Measurements from ENCODE around the gene SLC29A3. TPM values are rescaled to one million over a fixed set of nuclear protein-coding genes. Genes with fewer than 3 reads are reported as not detected.
A peak's percentile ranks its signal among the peaks of the same experiment; 100 is the strongest.

SLC29A3 gene
- total RNA-seq, 2 donors from 2014 or later: 4.1 to 6.7 TPM

- intact Hi-C loops (cut with DNase I, micrococcal nuclease): loop anchor here in 1 of 2 donors (5.0 kb wide), 1 partner anchor 74 kb away; no protein-coding TSS in a partner anchor
- no peak for ATAC-seq
Measured at GRCh38 chr10:71281646-71282322, 37.3 kb upstream of the SLC29A3 start.

DNA sequence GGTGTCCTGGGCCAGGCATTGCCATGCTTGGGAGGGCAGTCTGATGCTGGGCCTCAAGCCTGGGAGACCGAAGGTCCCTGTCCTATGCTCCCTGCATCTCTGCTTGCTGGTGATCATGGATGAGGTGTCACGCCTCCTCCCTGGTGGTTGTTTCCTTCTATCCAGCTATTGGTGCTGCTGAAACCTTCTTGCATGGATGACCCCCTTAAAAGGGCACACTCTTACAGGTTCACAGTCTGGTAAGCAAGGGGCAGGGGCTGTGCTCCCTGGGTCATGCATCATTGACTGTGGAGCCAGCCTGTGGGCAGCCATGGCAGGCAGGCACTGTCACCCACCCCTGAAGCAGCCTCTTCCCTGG, 36.8 kb upstream of the SLC29A3 start:
- ATAC-seq: no peak
- intact Hi-C loops (cut with DNase I, micrococcal nuclease): loop anchor here in 1 of 2 donors (5.0 kb wide), 1 partner anchor 75 kb away; no protein-coding TSS in a partner anchor
- no peak for DNase-seq

More at GRCh38 chr10:71281646-71282322, 37.3 kb upstream of the SLC29A3 start:
- no peak for DNase-seq

- DNase-seq: no peak
- intact Hi-C loops (cut with DNase I, micrococcal nuclease): loop anchor here in 1 of 2 donors (5.0 kb wide), 1 partner anchor 76 kb away; no protein-coding TSS in a partner anchor
- no peak for ATAC-seq
Measured at GRCh38 chr10:71283410-71283809, 35.6 kb upstream of the SLC29A3 start.

GRCh38 chr10:71283876-71284275, 35.2 kb upstream of the SLC29A3 start:
- ATAC-seq: no peak
- no peak for DNase-seq
- intact Hi-C loops (cut with DNase I, micrococcal nuclease): loop anchor here in 1 of 2 donors (5.0 kb wide), 1 partner anchor 77 kb away; no protein-coding TSS in a partner anchor

DNA sequence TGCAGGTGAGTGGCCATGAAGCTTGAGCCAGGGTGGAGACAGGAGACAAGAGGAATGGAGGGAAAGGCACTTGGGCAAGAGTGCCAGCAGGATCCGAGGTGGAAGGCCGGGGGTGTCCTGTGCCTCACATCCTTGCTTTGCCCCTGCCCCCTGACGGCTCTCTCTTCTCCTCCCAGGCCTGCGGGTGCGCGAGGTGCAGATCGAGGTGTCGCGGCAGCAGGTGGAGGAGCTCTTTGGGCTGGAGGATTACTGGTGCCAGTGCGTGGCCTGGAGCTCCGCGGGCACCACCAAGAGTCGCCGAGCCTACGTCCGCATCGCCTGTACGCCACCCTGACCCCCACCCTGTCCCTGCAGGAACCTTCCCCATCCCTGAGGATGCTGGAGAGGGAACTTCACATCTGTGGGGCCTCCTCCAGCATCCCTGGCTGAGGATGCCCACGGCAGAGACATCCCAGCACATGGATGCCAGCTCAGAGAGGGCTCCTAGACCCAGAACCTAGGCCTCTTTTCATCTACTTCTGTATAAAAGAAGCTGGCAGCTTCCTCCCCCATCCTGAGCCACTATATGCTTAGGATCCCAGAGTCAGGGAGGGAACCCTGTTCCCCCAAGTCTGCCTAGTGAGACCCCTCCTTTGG, 34.4 kb upstream of the SLC29A3 start:
- intact Hi-C loops (cut with DNase I, micrococcal nuclease): loop anchor here in 1 of 2 donors (5.0 kb wide), 2 partner anchors 77 to 382 kb away; no protein-coding TSS in a partner anchor
- peak; percentile 27 for ATAC-seq

DNA sequence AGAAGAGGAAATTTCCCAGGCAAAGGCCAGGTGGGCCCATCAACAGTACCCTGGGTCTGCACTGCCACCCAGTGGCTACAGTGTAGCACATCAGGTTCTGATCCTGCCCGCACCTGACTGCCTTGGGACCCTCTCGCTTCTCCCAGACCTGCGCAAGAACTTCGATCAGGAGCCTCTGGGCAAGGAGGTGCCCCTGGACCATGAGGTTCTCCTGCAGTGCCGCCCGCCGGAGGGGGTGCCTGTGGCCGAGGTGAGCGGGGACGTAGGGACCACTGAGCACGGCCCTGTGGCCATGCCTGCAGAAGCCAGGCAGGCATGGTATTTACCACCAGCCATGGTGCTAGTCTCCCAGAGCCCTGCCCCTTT, 33.9 kb upstream of the SLC29A3 start:
- peak; percentile 76 for ATAC-seq
- intact Hi-C loops (cut with DNase I, micrococcal nuclease): loop anchor here in 1 of 2 donors (5.0 kb wide), 1 partner anchor 383 kb away; no protein-coding TSS in a partner anchor
- peak in 1 of 2 donors; percentile 48 for DNase-seq

More for the DNA sequence above, 34.4 kb upstream of the SLC29A3 start:
- no peak for DNase-seq

DNA sequence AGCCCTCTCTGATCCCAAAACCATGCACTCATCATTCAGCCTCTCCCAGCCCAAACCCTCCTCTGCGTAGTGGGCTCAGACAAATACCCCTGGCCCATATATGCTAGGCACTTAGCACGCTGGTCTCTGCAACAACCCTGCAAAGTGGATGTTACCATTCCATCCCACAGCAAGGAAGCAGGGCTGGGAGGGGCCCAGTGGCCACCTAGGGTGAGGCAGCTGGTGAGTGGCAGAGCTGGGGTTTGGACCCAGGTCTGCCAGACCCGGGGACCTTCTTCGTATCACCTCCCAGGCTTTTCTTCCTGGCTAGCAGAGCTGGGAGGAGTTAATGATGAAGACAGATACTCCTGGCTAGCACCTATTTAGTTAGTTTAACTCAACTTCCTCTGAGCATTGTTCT, 33.1 kb upstream of the SLC29A3 start:
- ATAC-seq (no peak), DNase-seq (no peak)
- intact Hi-C loops (cut with DNase I, micrococcal nuclease): loop anchor here in 1 of 2 donors (5.0 kb wide), 1 partner anchor 384 kb away; no protein-coding TSS in a partner anchor

- DNase-seq: no peak
- ATAC-seq: no peak
- intact Hi-C loops (cut with DNase I, micrococcal nuclease): loop anchor here in 1 of 2 donors (5.0 kb wide), 1 partner anchor 384 kb away; no protein-coding TSS in a partner anchor
Measured at GRCh38 chr10:71286521-71287294, 32.4 kb upstream of the SLC29A3 start.

GRCh38 chr10:71287456-71287855, 31.6 kb upstream of the SLC29A3 start:
- DNase-seq: no peak
- ATAC-seq: no peak
- intact Hi-C loops (cut with DNase I, micrococcal nuclease): loop anchor here in 1 of 2 donors (5.0 kb wide), 1 partner anchor 385 kb away; no protein-coding TSS in a partner anchor

GRCh38 chr10:71288461-71288860, 30.6 kb upstream of the SLC29A3 start:
- DNase-seq (no peak), ATAC-seq (no peak)
- intact Hi-C loops (cut with DNase I, micrococcal nuclease): loop anchor here in 1 of 2 donors (5.0 kb wide), 1 partner anchor 386 kb away; no protein-coding TSS in a partner anchor

- ATAC-seq: no peak
- intact Hi-C loops (cut with DNase I, micrococcal nuclease): loop anchor here in 1 of 2 donors (5.0 kb wide), 1 partner anchor 387 kb away; no protein-coding TSS in a partner anchor
- DNase-seq: no peak
Measured at GRCh38 chr10:71289421-71290130, 29.5 kb upstream of the SLC29A3 start.

GRCh38 chr10:71290331-71290730, 28.7 kb upstream of the SLC29A3 start:
- DNase-seq (no peak), ATAC-seq (no peak)
- intact Hi-C loops (cut with DNase I, micrococcal nuclease): no loop called here

GRCh38 chr10:71290806-71291527, 28.1 kb upstream of the SLC29A3 start:
- intact Hi-C loops (cut with DNase I, micrococcal nuclease): no loop called here
- DNase-seq: no peak
- ATAC-seq: no peak

GRCh38 chr10:71291528-71291900, 27.5 kb upstream of the SLC29A3 start:
- no peak for ATAC-seq
- intact Hi-C loops (cut with DNase I, micrococcal nuclease): no loop called here
- DNase-seq: no peak

GRCh38 chr10:71292624-71293445, 26.2 kb upstream of the SLC29A3 start:
- ATAC-seq: no peak
- intact Hi-C loops (cut with DNase I, micrococcal nuclease): no loop called here
- DNase-seq: no peak

GRCh38 chr10:71293446-71294084, 25.5 kb upstream of the SLC29A3 start:
- DNase-seq (peak; percentile 64 to 68), ATAC-seq (peak; percentile 83)
- intact Hi-C loops (cut with DNase I, micrococcal nuclease): no loop called here

All from left colon (tissue), 2 donors.